ENCODE results near the gene NQO2.
"Not testable (repeated sequence)": the region's sequence is repeated elsewhere in the genome, so short reads cannot be mapped to it uniquely, and the experiment has no call there.

The NQO2 gene

GRCh38 chr6:3026791-3027626 lies 27.3 kb downstream of the NQO2 start:
- Histone ChIP-seq H3K4me1 (ENCODE audit: low read depth, poor library complexity, severe bottlenecking) (peaks cover 84% of the 10 kb centered on the region), H3K36me3 (ENCODE audit: insufficient read depth) (no peaks in the 10 kb centered on the region), H3K27me3 (ENCODE audit: insufficient read depth, low read depth) (no peaks in the 10 kb centered on the region), H3K4me3 (IDR thresholded peaks at IDR 0.05; ENCODE audit: insufficient read depth, low read depth, low read length) (no peak overlapping the region), H3K9ac (peak overlapping the region; percentile 48), H4K20me1 (ENCODE audit: insufficient read depth) (no peaks in the 10 kb centered on the region), H3K79me2 (ENCODE audit: insufficient read depth, low read depth) (peaks cover 16% of the 10 kb centered on the region), H2AFZ (ENCODE audit: low read depth) (peak overlapping the region; percentile 70), H3K27ac (peak overlapping the region; percentile 99), H3K4me2 (peak overlapping the region; percentile 60)
- TF ChIP-seq CTCF (conservative IDR thresholded peaks at IDR 0.05; ENCODE audit: low read depth, low read length) = no peak

DNA sequence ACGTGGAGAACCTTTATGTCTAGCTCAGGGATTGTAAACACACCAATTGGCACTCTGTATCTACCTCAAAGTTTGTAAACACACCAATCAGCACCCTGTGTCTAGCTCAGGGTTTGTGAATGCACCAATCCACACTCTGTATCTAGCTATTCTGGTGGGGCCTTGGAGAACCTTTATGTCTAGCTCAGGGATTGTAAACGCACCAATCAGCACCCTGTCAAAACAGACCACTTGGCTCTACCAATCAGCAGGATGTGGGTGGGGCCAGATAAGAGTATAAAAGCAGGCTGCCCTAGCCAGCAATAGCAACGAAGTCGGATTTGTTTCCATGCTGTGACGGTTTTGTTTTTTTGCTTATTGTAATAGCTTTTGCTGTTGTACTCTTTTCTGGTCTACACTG lies 28.5 kb downstream of the NQO2 start:
- not testable (repeated sequence) for H2AFZ ChIP-seq (ENCODE audit: low read depth); H3K4me2 ChIP-seq; H4K20me1 ChIP-seq (ENCODE audit: insufficient read depth); H3K9ac ChIP-seq; H3K36me3 ChIP-seq (ENCODE audit: insufficient read depth); H3K79me2 ChIP-seq (ENCODE audit: insufficient read depth, low read depth); H3K27me3 ChIP-seq (ENCODE audit: insufficient read depth, low read depth); H3K4me3 ChIP-seq (IDR thresholded peaks at IDR 0.05; ENCODE audit: insufficient read depth, low read depth, low read length)
- Histone ChIP-seq H3K27ac (peak overlapping the region; percentile 99), H3K4me1 (ENCODE audit: low read depth, poor library complexity, severe bottlenecking) (peaks cover 92% of the 10 kb centered on the region)

DNA sequence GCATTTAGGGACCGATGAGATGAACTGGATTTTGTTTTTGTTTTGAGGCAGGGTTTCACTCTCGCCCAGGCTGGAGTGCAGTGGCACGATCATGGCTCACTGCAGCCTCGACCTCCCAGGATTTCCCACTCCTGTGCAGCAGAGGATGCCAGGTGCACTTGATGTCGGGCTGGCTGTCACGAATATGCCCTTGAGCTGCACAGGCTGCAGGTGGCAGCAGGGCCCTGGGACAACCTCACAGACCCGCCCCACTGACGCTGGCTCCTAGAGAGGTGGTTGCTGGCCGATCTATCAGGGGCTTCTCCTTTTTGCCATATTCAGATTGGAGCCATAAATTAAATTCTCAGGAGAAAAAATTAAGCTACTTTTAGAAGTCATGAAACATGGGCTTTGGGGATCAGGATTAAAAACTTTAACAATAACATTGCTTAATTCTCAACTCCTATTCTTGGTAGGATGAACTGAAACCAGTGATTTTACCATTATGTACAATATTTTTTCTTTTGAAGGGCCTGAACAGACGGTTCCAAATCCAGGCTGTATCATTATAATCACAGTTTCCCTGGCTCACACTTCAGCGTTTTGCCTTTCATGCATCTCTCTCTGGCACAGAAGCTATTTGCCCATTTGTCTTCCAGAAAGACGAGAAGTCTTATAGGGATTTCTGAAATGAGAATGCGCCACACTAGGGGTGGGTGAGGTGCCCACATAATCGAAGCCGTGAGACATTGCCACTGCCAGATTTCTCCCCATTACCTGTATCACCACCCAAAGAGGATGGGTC lies 32.4 kb downstream of the NQO2 start:
- Histone ChIP-seq H2AFZ (ENCODE audit: low read depth) (peak overlapping the region; percentile 49; the same call in 1 of the 2 replicates), H3K36me3 (ENCODE audit: insufficient read depth) (no peaks in the 10 kb centered on the region), H3K4me2 (peak overlapping the region; percentile 66), H3K27ac (peak overlapping the region; percentile 70), H4K20me1 (ENCODE audit: insufficient read depth) (no peaks in the 10 kb centered on the region), H3K4me3 (IDR thresholded peaks at IDR 0.05; ENCODE audit: insufficient read depth, low read depth, low read length) (no peak overlapping the region), H3K9ac (peak overlapping the region; percentile 28; the same call in 1 of the 2 replicates), H3K4me1 (ENCODE audit: low read depth, poor library complexity, severe bottlenecking) (peaks cover 61% of the 10 kb centered on the region), H3K27me3 (ENCODE audit: insufficient read depth, low read depth) (no peaks in the 10 kb centered on the region), H3K79me2 (ENCODE audit: insufficient read depth, low read depth) (no peaks in the 10 kb centered on the region)
- TF ChIP-seq CTCF (conservative IDR thresholded peaks at IDR 0.05; ENCODE audit: low read depth, low read length) = peak; percentile 17; the same call in 1 of the 2 replicates

DNA sequence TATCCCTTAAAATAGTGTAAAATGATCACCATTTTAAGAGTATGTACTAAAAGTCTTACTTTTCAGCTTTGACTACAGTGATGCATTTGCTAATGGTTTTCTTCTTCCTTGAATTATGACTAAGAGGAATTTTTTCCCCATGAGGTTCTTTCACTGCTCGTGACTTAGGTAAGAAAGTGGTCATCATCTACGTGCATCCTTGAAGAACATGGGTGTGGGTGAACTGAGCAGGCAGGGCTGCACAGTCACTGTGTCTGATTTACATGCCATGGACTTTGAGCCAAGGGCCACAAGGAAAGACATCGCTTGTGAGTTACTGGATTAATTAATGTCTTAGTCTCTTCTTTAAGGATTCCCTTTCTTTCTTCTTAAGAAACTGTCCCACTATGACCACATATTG lies 33.3 kb downstream of the NQO2 start:
- no peaks in the 10 kb centered on the region for H4K20me1 ChIP-seq (ENCODE audit: insufficient read depth)
- no peak overlapping the region for H2AFZ ChIP-seq (ENCODE audit: low read depth)
- H3K9ac ChIP-seq = no peak overlapping the region
- H3K4me3 ChIP-seq (IDR thresholded peaks at IDR 0.05; ENCODE audit: insufficient read depth, low read depth, low read length) = no peak overlapping the region
- H3K36me3 ChIP-seq (ENCODE audit: insufficient read depth) = no peaks in the 10 kb centered on the region
- H3K4me2 ChIP-seq = no peak overlapping the region
- no peak overlapping the region for H3K27ac ChIP-seq
- no peak for TF ChIP-seq CTCF (conservative IDR thresholded peaks at IDR 0.05; ENCODE audit: low read depth, low read length)
- no peaks in the 10 kb centered on the region for H3K27me3 ChIP-seq (ENCODE audit: insufficient read depth, low read depth)
- H3K4me1 ChIP-seq (ENCODE audit: low read depth, poor library complexity, severe bottlenecking) = peaks cover 53% of the 10 kb centered on the region
- no peaks in the 10 kb centered on the region for H3K79me2 ChIP-seq (ENCODE audit: insufficient read depth, low read depth)

All from KMS-11 (cell line).